Trophoblast cell (in vitro differentiated cells and primary cell): ENCODE measurements around the gene RBM20.

ENCODE experiments used
- DNase-seq, 2 donors: peaks; one replicate each; pipeline ENCODE4 v3.0.0-alpha.2; 2016
- H2AFZ ChIP-seq: 2 replicates; pipeline ENCODE4 v1.6.1; 2013; ENCODE audit warnings: low read length, moderate library complexity, mild to moderate bottlenecking; ENCODE audit not compliant: insufficient read depth, poor library complexity
- H2AK5ac ChIP-seq: 2 replicates; pipeline ENCODE4 v1.6.1; 2013; ENCODE audit warnings: mild to moderate bottlenecking, low read length
- H2BK120ac ChIP-seq: 2 replicates; pipeline ENCODE4 v1.6.1; 2013; ENCODE audit warnings: low read length, mild to moderate bottlenecking, moderate library complexity; ENCODE audit not compliant: insufficient read depth, poor library complexity
- H2BK12ac ChIP-seq: 2 replicates; pipeline ENCODE4 v1.6.1; 2013; ENCODE audit warnings: mild to moderate bottlenecking, low read length, moderate library complexity
- H2BK5ac ChIP-seq: 2 replicates; pipeline ENCODE4 v1.6.1; 2013; ENCODE audit warnings: low read length, low read depth, moderate library complexity, mild to moderate bottlenecking; ENCODE audit not compliant: poor library complexity
- H3K14ac ChIP-seq: 2 replicates; pipeline ENCODE4 v1.6.1; 2013; ENCODE audit warnings: mild to moderate bottlenecking, low read length
- H3K18ac ChIP-seq: 2 replicates; pipeline ENCODE4 v1.6.1; 2013; ENCODE audit warnings: mild to moderate bottlenecking, low read length
- H3K23ac ChIP-seq: 2 replicates; pipeline ENCODE4 v1.6.1; 2013; ENCODE audit warnings: low read length
- H3K27ac ChIP-seq: 2 replicates; pipeline ENCODE4 v1.5.1; 2013; ENCODE audit warnings: low read depth, mild to moderate bottlenecking, inconsistent platforms, low read length, moderate library complexity
- H3K27me3 ChIP-seq: 2 replicates; pipeline ENCODE4 v1.6.1; 2013; ENCODE audit warnings: inconsistent platforms, mild to moderate bottlenecking, low read length, moderate library complexity; ENCODE audit not compliant: insufficient read depth
- H3K36me3 ChIP-seq, 2 experiments: 1 replicate in 1 of 2; 2 replicates in 1 of 2; pipeline ENCODE4 v1.6.1; 2013; ENCODE audit warnings: low read length in 2 of 2, mild to moderate bottlenecking in 2 of 2, moderate library complexity in 1 of 2; ENCODE audit not compliant: insufficient read depth in 2 of 2, control insufficient read depth in 1 of 2
- H3K4ac ChIP-seq: 2 replicates; pipeline ENCODE4 v1.6.1; 2013; ENCODE audit warnings: low read depth, mild to moderate bottlenecking, low read length, moderate library complexity
- H3K4me1 ChIP-seq, 2 experiments: 1 replicate in 1 of 2; 2 replicates in 1 of 2; pipeline ENCODE4 v1.6.1; 2013; ENCODE audit warnings: low read length in 2 of 2, mild to moderate bottlenecking in 2 of 2, moderate library complexity in 1 of 2; ENCODE audit not compliant: insufficient read depth in 2 of 2, control insufficient read depth in 1 of 2
- H3K4me2 ChIP-seq: 2 replicates; pipeline ENCODE4 v1.6.1; 2013; ENCODE audit warnings: inconsistent platforms, mild to moderate bottlenecking, low read length, moderate library complexity
- H3K4me3 ChIP-seq: 2 replicates; pipeline ENCODE4 v1.5.1; 2013; ENCODE audit warnings: mild to moderate bottlenecking, low read depth, low read length, inconsistent platforms
- H3K79me1 ChIP-seq: one replicate; pipeline ENCODE4 v1.6.1; 2013; ENCODE audit warnings: low read length
- H3K79me2 ChIP-seq: 2 replicates; pipeline ENCODE4 v1.6.1; 2013; ENCODE audit warnings: low read length, mild to moderate bottlenecking; ENCODE audit not compliant: control insufficient read depth, insufficient read depth, poor library complexity
- H3K9ac ChIP-seq: 2 replicates; pipeline ENCODE4 v1.6.1; 2013; ENCODE audit warnings: mild to moderate bottlenecking, low read length
- H3K9me3 ChIP-seq: 2 replicates; pipeline ENCODE4 v1.6.1; 2013; ENCODE audit warnings: low read depth, mild to moderate bottlenecking, control low read depth, inconsistent platforms, low read length; ENCODE audit not compliant: insufficient read depth
- H4K12ac ChIP-seq: 2 replicates; pipeline ENCODE4 v1.6.1; 2013; ENCODE audit warnings: low read depth, mild to moderate bottlenecking, low read length, moderate library complexity
- H4K8ac ChIP-seq: 2 replicates; pipeline ENCODE4 v1.6.1; 2013; ENCODE audit warnings: low read depth, mild to moderate bottlenecking, low read length, moderate library complexity
- H4K91ac ChIP-seq: one replicate; pipeline ENCODE4 v1.6.1; 2013; ENCODE audit warnings: low read depth, mild to moderate bottlenecking, low read length, moderate library complexity
- WGBS: extraction: QIAGEN DNeasy Blood & Tissue Kit; methylation state at CpG from one replicate; pipeline ENCODE4 v1.1.7; 2013; ENCODE audit warnings: missing lambda C conversion rate; ENCODE audit not compliant: insufficient read length, insufficient coverage; ENCODE audit errors: extremely low coverage; 5-methylcytosine and 5-hydroxymethylcytosine counted together

RBM20 gene

DNA sequence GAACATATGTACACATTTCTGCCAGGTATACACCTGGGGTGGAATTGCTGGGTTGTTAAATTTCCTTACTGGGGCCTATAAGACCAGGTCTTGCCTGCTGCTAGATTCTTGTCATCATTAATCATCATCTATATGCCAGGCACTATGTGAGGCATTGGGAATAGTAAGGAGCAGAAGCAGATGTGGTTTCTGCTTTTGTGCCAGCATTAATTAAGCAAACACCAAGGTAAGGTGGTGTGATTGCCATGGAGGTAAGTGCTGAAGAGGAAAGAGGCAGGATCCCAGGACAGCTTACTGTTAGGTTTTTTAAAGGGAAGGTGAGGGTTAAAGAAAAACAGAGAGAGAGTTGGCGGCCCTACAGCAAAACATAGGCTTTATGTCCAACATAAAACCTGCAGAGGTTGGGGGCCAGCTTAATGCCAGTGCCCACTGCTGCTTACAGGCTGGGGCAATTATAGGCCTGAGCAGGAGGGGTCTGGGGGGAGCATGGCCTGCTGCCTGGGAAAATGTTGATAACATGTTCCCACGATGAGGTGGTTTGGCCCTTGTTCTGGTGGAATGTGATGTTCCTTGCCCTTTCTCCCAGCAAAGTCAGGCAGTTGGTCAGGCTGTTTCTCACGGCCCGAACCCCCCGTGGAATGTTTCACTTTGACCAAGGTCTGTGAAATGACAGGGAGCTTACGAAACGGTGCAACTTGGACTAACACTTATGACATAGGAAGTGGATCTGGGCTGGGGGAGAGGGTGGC lies 93.9 kb downstream of the RBM20 start:
- Histone ChIP-seq H2AK5ac (no peak overlapping the region), H3K4me3 (no peak overlapping the region), H3K27ac (no peak overlapping the region), H3K36me3 (no peaks in the 10 kb centered on the region), H3K4ac (no peak overlapping the region), H3K79me1 (no peaks in the 10 kb centered on the region), H4K8ac (no peak overlapping the region), H4K91ac (no peak overlapping the region), H2BK5ac (no peak overlapping the region), H3K4me2 (no peak overlapping the region), H3K9me3 (peaks cover 2% of the 10 kb centered on the region), H2BK120ac (no peak overlapping the region), H2AFZ (no peak overlapping the region), H4K12ac (no peak overlapping the region), H3K14ac (no peak overlapping the region), H3K27me3 (no peaks in the 10 kb centered on the region), H3K18ac (no peak overlapping the region), H3K23ac (no peak overlapping the region), H3K79me2 (no peaks in the 10 kb centered on the region), H3K4me1 (peaks cover 0 to 3% of the 10 kb centered on the region in 2 experiments), H3K9ac (no peak overlapping the region), H2BK12ac (no peak overlapping the region)
- no CpG with 5 or more reads among the region's 7 CpGs for WGBS
- no peak for DNase-seq

DNA sequence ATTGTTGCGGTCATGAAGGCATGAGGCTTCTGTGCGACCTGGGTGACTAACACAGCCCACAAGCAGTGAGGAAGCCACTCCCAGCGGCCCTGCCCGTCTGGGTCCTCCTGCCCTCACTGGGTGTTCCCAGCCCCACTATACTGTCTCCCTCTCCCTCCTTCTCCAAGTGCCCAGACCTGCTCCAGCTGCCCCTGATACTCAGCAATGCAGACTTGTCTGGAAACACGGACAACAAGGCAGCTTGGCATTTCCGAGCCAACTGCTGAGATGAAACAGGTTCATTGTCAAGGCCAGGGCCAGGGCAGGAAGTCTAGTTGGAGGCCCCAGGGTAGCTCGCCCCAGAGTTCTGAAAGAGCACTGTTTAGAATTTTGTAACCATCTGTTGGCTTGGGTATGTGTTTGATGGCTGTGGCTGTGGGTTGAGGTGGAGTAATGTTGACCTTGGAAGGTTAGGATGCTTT lies 95.7 kb downstream of the RBM20 start:
- H3K36me3 ChIP-seq = no peaks in the 10 kb centered on the region
- no peak overlapping the region for H3K9ac ChIP-seq
- H4K8ac ChIP-seq = no peak overlapping the region
- H2BK120ac ChIP-seq = no peak overlapping the region
- H3K4me2 ChIP-seq = no peak overlapping the region
- no peaks in the 10 kb centered on the region for H3K27me3 ChIP-seq
- H4K91ac ChIP-seq = no peak overlapping the region
- no peak overlapping the region for H2BK12ac ChIP-seq
- H4K12ac ChIP-seq = no peak overlapping the region
- peaks cover 0 to 3% of the 10 kb centered on the region in 2 experiments for H3K4me1 ChIP-seq
- WGBS = no CpG with 5 or more reads among the region's 7 CpGs
- no peak overlapping the region for H2BK5ac ChIP-seq
- no peaks in the 10 kb centered on the region for H3K79me2 ChIP-seq
- H3K14ac ChIP-seq = peak overlapping the region; percentile 19
- H3K4me3 ChIP-seq = no peak overlapping the region
- H3K23ac ChIP-seq = no peak overlapping the region
- H2AFZ ChIP-seq = no peak overlapping the region
- no peaks in the 10 kb centered on the region for H3K79me1 ChIP-seq
- no peak overlapping the region for H3K18ac ChIP-seq
- H3K4ac ChIP-seq = no peak overlapping the region
- peaks cover 2% of the 10 kb centered on the region for H3K9me3 ChIP-seq
- no peak for DNase-seq
- no peak overlapping the region for H2AK5ac ChIP-seq
- no peak overlapping the region for H3K27ac ChIP-seq

DNA sequence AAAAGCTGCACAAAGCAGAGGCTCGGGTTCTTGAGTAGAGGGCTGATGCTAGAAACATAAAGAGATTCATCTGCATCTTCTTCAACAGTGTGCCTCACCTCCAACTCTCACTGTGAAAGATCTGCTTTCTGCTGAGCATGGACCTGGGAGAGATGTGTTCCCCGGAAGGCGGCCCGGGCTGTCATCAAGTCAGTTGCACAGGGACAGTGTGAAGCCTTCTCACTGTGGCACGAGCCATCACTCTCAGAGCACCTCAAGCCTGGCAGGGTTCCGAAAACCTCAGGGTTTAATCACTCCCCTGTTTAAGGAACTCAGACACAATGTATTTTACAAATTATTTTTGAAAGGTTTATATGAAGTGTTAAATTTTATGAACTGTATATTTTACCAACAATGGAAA lies 98.7 kb downstream of the RBM20 start:
- Histone ChIP-seq H2AFZ (no peak overlapping the region), H3K4me3 (no peak overlapping the region), H2BK12ac (no peak overlapping the region), H3K18ac (no peak overlapping the region), H3K79me1 (no peaks in the 10 kb centered on the region), H3K9me3 (peaks cover 2% of the 10 kb centered on the region), H3K36me3 (no peaks in the 10 kb centered on the region), H3K4me2 (no peak overlapping the region), H2BK120ac (no peak overlapping the region), H4K8ac (no peak overlapping the region), H2AK5ac (no peak overlapping the region), H4K12ac (no peak overlapping the region), H3K23ac (no peak overlapping the region), H3K27ac (no peak overlapping the region), H3K9ac (no peak overlapping the region), H3K4ac (no peak overlapping the region), H3K4me1 (peaks cover 0 to 3% of the 10 kb centered on the region in 2 experiments), H3K27me3 (no peaks in the 10 kb centered on the region), H4K91ac (no peak overlapping the region), H3K79me2 (no peaks in the 10 kb centered on the region), H3K14ac (no peak overlapping the region), H2BK5ac (no peak overlapping the region)
- no CpG with 5 or more reads among the region's 6 CpGs for WGBS
- no peak for DNase-seq

DNA sequence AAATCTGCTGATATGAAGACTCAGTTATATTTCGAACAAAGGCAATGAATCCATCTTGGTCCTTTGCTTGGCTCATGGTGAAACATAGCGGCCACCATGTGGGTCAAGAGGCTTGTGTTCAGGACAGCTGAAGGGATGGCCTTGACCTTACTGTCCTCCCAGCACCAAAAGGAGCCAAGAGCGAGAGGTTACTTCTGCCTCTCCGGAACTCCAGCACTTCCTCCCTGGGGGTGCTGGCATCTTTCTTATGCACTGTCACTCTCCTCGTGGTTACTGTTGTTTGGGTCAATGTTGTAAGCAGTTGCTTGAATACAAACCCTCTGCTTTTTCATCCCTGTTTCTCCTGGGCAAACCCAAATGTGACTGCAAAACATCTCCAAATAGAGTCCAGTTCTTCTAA lies 100.6 kb downstream of the RBM20 start:
- Histone ChIP-seq H3K79me2 (no peaks in the 10 kb centered on the region), H2BK12ac (no peak overlapping the region), H3K9me3 (no peaks in the 10 kb centered on the region), H3K4me1 (peaks cover 0 to 1% of the 10 kb centered on the region in 2 experiments), H3K4me2 (no peak overlapping the region), H3K79me1 (no peaks in the 10 kb centered on the region), H2AK5ac (no peak overlapping the region), H3K36me3 (no peaks in the 10 kb centered on the region), H2BK120ac (no peak overlapping the region), H3K14ac (no peak overlapping the region), H3K18ac (no peak overlapping the region), H3K23ac (no peak overlapping the region), H3K27me3 (no peaks in the 10 kb centered on the region), H3K4ac (no peak overlapping the region), H4K8ac (no peak overlapping the region), H3K4me3 (no peak overlapping the region), H2BK5ac (no peak overlapping the region), H3K9ac (no peak overlapping the region), H4K12ac (no peak overlapping the region), H4K91ac (no peak overlapping the region), H3K27ac (no peak overlapping the region), H2AFZ (no peak overlapping the region)
- no CpG with 5 or more reads among the region's 5 CpGs for WGBS
- no peak for DNase-seq
